HG02623 (cell line): Measurements from ENCODE around the gene PNMA6E.

ENCODE experiments used
- ATAC-seq: cut with Tn5 transposase; IDR thresholded peaks from one replicate; pipeline ENCODE4 v1.9.1; 2021; ENCODE audit warnings: moderate library complexity; ENCODE audit not compliant: unreplicated experiment

Gene PNMA6E

GRCh38 chrX:153438532-153438931 is 37.4 kb upstream of the PNMA6E start:
- ATAC-seq = no peak

GRCh38 chrX:153435845-153436244 is 34.7 kb upstream of the PNMA6E start:
- no peak for ATAC-seq

GRCh38 chrX:153434801-153435200 is 33.7 kb upstream of the PNMA6E start:
- no peak for ATAC-seq

- ATAC-seq = no peak
These were observed 32.7 kb upstream of the PNMA6E start for GRCh38 chrX:153433781-153434285.

GRCh38 chrX:153433161-153433680 is 32.1 kb upstream of the PNMA6E start:
- ATAC-seq = no peak

GRCh38 chrX:153430796-153431195 is 29.6 kb upstream of the PNMA6E start:
- no peak for ATAC-seq

GRCh38 chrX:153426204-153426603 is 25.1 kb upstream of the PNMA6E start:
- no peak for ATAC-seq

- ATAC-seq = no peak
These were observed 22.5 kb upstream of the PNMA6E start for GRCh38 chrX:153423652-153424051.

- no peak for ATAC-seq
These were observed 20.7 kb upstream of the PNMA6E start for GRCh38 chrX:153421856-153422255.

- ATAC-seq = no peak
These were observed 19.9 kb upstream of the PNMA6E start for GRCh38 chrX:153420851-153421599.

GRCh38 chrX:153417637-153418036 is 16.5 kb upstream of the PNMA6E start:
- ATAC-seq = no peak

GRCh38 chrX:153416781-153417450 is 15.8 kb upstream of the PNMA6E start:
- ATAC-seq = no peak

- no peak for ATAC-seq
These were observed 13.8 kb upstream of the PNMA6E start for GRCh38 chrX:153414856-153415510.

GRCh38 chrX:153413731-153414130 is 12.6 kb upstream of the PNMA6E start:
- ATAC-seq = no peak

GRCh38 chrX:153412746-153413720 is 11.9 kb upstream of the PNMA6E start:
- no peak for ATAC-seq

GRCh38 chrX:153411988-153412574 is 10.9 kb upstream of the PNMA6E start:
- ATAC-seq = no peak

GRCh38 chrX:153411255-153411987 is 10.3 kb upstream of the PNMA6E start, which contains the start of gene ZFP92:
Gene ZFP92 (plus strand): TSS chrX:153411472. CDS start chrX:153418323, 6,851 bp downstream.
- peak; percentile 59 for ATAC-seq

- no peak for ATAC-seq
These were observed 9.7 kb upstream of the PNMA6E start for GRCh38 chrX:153410888-153411254.

GRCh38 chrX:153410373-153410772 is 9.2 kb upstream of the PNMA6E start:
- ATAC-seq = no peak
